GM19351 (cell line): ENCODE results near the gene RPL19.

ENCODE experiments used
- ATAC-seq: cut with Tn5 transposase; IDR thresholded peaks from one replicate; pipeline ENCODE4 v1.9.1; 2021; ENCODE audit warnings: mild to moderate bottlenecking, moderate library complexity; ENCODE audit not compliant: unreplicated experiment

Gene RPL19

DNA sequence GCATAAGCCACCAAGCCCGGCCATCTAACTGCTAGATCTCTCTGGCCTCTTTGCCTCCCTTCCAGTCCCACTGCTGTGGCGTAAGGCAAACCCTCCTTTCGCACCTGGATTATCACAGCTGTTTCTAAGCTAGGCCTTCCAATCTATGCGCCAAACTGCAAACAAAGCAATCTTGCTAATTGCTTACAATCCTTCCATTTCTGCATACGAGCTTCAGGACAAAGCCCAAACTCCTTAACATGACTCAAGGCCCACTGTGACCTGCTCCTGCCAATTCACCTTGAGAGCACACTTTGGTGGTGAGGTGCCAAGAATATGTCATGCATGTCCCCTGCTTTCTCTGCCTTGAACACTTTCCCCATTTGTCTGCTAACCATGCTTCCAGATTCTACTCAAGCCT, 28.1 kb upstream of the RPL19 start:
- no peak for ATAC-seq

DNA sequence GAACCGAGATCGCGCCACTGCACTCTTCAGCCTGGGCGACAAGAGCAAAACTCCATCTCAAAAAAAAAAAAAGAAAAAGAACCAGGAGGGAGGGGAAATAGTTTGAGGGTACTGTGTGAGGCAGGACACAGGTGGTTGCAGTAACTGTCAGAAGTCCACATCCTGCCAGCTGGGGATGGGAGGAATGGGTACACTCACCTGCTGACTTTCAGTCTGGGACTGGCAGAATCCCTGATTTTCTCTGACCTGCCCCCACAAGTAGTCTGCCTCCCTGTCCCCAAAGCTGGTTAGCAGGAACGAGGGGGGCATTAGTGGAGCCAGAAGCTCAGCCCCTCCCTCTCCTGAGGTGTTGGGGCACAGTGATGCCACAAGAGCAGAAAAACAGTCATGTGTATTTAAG, 27.0 kb upstream of the RPL19 start:
- no peak for ATAC-seq

DNA sequence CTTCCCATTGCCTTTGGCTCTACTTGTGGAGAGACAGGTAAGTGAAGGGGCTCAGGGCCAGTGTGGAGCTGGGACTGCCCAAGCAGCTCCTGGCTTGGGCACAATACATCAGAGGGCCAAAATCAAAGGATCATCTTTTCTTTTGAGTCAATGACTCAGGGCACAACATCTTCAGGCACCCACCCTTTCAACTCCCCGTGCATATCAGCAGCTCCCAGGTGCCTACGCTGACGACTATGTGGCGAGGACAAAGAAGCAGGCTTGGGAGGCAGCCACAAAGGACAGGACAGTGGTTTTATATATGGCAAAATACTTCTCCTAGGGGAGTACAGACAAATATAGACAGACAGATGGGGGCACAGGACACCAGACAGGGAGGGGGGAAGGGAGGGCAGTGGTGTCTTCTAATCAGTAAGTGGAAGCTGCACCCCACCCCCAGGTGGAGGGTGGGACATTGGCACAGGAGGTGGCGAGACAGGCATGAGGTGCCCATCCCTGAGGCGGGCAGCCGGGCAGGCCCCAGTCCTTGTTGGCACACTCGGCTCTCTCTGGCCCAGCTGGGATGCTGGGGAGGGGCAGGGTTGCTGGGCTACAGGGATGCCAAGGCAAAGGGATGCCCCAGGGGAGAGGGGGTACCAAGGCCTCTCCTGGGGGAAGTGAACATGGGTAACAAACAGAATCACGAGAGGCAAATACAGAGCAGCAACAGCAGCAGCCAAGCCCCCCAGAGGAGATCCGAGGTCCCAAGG, 26.4 kb upstream of the RPL19 start:
- no peak for ATAC-seq

DNA sequence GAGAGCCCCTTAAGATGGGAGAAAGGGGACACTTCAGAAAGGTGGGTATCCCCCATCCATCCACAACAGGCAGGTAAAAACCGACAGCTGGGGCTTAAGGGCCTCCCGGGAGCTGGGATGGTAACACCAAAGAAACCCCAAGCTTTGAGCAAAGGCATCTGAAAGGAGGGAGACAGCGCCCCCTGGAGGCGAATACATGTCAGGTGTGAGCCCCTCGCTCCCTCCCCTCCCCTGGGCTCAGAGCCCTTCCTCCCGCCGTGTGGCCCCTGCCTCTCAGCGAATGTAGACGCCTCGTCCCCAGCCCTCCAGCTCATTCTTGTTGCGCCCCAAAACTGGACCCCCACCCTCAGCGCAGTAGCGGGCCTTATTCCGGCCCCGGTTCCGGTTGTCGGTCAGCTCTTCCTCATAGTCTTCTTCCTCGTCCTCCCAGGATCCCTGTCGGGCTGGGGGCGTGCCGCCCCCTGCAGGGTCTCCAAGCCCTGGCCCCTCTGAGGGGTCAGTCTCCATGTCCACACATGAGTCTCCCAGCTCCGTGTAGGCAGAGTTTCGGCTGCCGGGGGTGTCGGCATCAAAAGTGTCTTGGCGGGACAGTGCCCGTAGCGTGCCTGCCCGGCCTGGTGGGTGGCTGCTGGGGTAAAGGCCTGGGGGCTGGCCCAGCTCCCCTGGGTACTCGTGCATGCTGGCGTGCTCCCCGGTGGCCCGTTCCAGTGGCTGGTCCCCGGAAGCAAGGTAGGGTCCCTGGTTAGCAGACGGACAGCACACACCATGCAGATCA, 25.0 kb upstream of the RPL19 start:
- no peak for ATAC-seq

DNA sequence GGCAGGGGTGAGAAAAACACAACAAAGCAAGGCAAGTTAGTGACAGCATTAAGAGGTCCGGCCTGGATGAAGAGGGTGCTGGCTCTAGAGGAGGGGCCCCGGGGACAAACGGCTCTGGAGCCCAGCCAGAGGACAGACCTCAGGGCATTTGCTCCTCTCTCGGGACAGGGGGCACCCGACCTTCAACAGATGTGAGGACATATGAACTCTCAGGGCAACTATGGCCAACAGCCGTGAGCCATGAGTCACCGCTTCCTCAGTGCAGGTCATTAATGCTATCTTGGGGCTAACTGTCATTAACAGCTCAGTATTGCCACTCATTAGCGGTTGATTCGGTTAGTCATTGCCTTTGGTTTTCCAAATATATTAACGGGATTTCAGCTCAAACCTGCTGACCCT, 24.4 kb upstream of the RPL19 start:
- no peak for ATAC-seq

DNA sequence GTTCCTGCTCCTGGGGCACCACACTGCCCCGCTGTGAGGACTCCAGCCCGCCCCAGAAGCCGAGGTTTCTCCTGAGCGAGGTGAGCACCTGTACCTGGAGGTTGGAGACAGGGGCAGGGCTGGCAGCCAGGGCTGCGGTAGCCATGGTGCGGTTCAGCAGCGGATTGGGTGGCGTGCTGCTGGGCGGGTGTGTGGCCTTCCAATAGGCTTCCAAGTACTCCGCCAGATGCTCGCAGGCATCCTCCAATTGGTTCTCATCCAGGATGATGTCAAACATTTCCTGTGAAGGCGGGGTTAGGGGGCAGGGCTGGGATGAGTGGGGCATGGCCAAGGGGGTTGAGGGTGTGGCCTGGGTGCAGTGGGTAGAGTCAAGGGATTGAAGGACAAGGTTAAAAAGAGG, 22.8 kb upstream of the RPL19 start:
- ATAC-seq = no peak

DNA sequence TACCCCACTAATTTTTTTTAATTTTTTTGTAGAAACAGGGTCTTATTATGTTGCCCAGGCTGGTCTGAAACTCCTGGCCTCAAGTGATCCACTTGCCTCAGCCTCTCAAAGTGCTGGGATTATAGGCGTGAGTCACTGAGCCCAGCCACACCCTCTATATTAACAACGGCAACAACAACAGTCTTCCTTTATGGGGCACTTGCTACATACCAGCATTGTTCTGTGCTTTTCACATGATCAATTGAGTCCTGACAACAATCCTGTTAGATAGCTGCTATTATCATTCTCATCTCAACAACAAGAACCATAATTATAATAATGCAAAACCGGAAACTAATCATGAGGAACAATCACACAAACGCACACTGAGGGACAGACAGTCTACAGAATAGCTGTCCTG, 21.5 kb upstream of the RPL19 start:
- no peak for ATAC-seq

DNA sequence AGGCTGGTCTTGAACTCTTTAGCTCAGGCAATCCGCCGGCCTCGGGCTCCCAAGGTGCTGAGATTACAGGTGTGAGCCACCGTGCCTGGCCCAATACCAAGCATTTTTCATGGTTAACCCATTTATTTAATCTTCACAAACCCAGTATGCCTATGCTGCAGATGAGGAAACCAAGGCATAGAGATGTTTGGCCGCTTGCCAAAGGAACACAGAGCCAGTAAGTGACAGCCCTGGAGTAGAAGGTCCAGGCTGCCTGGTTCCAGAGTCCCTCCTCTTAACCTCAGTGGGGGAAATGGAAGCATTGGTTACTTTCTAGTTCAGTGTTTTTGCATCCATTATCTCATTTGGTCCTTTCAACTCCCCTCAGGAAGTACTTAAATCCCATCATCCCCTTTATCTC, 18.8 kb upstream of the RPL19 start:
- ATAC-seq = no peak

DNA sequence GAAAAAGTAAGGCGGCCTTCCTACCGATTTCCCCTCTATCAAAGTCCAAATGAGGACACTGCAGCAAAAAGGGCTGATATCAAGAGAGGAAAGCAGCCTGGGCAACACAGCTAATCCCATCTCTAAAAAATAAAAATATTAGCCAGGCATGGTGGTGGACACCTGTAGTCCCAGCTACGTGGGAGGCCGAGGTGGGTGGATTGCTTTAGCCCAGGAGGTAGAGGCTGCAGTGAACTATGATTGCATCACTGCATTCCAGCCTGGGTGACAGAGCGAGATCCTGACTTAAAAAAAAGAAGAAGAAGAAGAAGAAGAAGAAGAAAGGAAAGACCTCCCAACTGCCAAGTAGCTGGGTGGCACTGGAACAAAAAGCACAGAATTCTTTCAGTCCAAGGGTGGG, 17.0 kb upstream of the RPL19 start:
- no peak for ATAC-seq

DNA sequence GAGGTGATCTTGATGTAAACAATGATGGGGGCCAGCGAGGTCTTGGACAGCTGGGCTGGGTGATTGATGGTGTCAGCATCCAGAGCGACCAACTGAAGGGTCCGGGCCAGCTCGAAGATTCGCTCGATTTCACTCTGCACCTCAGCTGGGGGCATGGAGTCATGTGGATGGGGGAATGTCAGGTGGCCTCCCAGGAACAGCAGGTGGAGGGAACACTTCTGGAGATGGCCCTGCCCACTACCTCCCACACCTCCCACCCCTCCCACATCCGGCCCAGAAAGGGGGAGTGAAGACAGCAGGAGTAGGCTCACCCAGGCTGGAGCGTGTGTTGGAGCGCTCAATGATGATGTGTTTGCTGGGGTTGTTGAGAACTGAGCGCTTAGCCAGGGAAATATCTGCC, 16.4 kb upstream of the RPL19 start:
- no peak for ATAC-seq

DNA sequence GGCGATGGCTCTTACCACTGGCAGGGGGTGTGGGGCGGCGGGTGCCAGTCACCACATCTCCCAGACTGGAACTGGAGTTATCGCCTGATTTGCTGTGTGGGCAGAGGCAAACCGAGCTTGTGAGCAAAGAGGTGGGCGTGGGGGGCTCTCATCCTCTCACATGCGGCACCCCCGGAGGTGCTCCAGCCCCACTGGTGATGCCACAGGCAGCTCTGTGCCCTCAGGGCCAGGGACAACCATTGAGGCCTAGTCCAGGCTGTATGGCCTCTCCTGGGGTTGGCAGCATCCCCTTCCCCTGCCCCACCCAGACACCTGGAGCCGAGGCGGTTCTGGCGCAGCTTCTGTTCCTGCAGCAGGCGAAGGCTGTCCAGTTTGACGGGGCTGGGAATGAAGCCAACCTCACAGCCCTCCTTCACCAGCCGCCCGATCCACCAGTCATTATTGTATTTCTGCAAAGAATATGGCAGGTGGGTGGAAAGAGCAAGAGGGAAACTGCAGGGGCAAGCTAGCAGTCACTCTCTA, 13.5 kb upstream of the RPL19 start:
- ATAC-seq = no peak

DNA sequence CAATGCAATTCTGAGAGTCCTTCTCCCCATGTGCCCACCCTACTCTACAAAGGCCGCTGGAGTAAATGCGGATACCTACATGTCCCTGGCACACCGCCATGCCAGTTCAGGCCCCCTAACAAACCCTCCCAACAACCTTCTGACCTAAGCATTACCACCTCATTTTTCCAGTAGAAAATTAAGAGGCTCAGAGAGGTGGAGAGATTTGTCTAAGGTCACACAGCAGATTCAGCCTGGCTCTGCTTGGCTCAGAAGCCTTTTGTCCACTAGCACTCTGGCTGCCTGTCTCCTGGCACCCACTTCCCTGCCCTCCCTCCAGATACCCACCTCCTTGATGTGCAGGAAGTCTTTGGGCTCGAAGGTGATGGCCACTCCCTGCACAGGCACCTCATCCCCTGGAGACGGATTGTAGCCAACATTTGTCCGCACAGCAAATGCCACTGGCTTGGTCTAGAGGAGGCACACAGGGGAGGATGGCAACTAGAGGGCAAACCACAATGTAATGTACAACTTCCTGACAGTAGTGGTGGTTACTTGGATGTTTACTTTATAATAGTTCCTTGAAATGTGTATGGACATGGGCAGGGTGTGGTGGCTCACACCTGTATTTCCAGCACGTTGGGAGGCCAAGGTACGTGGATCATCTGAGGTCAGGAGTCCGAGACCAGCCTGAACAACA, 12.8 kb upstream of the RPL19 start:
- ATAC-seq = no peak

DNA sequence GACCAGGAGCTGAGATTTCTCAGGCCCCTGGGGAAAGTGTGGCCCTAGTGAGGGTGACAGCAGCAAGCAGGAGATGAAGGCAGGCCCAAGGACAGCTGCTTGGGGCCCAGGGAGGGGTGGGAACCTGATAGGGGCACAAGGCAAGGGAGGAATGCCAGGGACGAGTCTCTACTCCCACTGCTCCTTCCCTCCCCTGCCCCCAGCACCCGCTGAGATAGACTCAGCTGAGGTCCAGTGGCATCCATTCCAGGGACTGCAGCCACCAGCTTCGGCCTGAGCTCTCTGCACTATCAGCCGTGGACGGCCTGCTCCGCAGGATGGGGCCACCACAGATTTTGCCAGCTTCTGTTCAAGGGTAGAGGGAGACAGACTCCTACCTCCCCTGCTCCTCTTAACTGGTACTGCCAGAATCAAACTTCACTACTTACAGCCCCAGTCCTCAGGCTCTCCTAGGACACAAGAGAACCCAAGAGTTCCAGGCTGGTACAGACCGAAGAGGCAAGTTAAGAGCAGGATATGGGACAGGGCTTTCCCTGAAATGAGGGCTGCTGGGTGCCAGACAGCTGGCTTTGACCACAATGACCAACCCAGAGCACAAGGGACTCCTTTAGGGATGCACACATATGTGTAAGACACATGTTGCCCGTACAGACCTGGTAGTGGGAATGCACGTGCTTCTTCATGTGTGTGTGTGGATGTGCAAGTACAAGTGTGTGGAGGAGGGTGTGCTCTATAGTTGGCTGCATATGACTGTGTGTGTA, 8.2 kb upstream of the RPL19 start:
- no peak for ATAC-seq

DNA sequence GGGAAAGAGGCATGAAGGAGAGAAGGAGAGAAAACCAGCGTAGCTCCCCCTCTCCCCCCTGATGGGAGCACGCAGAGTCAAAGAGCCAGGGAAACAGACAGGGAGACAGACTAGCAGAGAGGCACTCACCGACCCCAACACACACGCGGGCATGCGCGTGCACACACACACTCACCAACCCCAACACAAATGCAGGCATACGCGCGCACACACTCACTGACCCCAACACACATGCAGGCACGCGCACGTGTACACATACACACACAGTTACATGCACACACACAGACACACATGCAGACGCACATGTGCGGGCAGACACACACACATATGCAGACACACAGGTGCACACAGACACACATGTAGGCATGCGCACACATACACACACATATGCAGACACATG, 7.2 kb upstream of the RPL19 start:
- ATAC-seq = no peak

DNA sequence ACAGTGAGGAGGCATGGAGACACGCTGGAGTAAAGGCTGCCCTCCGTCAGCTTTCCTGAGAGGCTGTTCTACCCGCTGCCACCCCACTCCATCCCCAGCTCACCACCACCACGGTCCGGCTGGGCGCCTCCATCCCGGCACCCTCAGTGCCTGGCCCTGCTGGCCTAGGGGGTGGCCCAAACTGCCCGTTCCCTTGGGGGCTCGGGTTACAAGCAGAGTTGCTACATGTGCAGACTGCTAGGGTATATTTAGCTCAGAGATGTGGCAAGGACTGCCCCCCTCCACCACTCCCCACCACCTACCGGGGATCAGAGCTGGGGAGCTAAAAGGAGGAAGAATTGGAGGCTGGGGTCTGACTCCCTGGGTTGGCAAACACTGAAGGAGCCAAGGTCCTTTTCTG, 6.7 kb upstream of the RPL19 start:
- ATAC-seq = no peak

DNA sequence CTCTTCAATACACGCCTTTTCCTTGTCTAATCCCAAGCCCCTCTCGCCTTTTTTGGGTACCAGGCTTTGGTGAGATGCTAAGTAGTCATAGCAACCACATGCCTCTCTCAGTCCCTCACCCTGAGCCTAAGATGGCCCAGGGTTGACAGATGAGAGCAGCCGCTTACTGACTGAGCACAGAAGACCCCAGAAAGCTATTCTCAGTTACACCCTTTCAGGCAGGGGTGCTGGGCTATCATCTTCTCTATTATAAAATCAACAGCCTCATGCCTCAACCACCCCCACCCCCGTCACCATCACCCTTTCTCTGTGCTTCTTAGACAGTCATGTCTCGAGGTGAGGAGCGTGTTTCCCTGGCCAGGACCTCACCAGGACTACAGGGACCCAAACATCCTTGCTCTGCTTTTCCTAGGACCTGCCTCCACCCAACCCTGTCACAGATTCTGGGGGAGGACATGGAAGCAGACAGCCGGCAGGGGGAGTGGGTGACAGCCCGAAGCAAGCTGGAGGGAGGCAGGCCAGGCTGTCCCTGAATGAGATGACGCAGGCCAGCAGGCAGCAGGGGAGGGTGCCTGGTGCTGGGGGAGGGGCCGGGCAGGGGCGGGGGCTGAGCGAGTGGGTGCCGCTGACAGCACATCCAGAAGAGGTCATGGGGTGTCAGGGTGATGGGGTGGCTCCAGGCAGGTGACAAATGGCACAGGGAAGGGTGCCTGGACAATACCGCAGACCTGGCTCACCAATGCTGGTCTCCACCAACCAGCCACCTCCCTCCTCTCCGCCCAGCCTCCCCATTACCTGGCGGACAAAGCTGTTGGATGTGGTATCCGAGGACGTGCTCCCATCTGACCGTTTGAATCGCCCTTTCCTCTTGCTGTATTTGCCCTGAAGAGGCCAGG, 5.7 kb upstream of the RPL19 start:
- ATAC-seq = no peak

DNA sequence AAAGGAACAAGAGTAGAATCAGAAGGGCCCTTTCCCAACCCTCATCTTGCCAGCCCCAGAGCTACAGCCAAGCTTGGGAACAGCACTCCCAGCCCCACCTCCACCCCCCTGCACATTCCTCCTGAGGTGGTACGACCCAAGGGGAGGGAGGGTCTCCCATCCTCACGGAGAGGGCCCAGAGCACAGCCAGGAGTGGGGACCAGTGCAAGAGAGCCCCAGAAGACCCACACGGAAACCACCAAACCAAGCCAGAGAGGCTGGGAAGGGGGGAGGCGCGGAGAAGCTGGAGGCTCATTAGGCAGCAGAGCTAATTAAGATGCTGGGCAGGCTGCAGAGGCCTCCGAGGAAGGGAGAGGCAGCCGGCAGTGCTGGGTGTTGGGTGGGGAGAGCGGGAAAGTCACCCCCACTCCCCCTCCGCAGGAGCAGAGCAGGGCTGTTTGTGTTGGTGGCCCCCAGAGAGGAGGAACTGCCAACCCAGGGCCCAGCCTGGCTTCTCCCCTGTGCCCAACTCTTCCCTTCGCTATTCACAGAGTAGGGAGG, 5.0 kb upstream of the RPL19 start:
- no peak for ATAC-seq

DNA sequence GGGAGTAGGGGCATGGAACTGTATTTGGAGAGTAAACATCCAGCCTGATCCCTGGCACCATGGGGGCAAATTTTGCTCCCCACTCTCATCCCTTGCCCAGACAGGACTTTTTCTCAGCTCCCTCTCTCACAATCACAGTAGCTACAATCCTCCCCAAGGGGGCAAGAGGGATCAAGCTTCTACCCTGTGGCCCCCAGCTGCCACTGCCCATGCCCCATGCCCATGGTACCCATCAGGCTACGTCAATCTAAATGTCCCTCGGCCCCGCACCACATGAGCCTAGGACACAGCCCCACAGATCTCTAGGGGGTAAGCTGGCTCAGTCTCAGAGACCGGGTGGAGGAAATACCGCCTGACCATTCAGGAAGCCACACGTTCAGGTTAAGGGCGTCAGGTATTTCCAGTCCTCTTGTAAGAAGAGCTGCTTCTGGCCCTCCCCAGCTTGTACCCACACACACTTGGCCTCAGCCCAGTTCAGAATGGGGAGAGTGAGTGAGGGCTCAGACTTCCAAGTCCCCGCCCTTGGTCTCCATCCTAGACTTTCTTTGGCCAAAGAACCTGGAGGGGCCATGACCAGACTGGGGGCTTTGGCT, 4.4 kb upstream of the RPL19 start:
- ATAC-seq = no peak

DNA sequence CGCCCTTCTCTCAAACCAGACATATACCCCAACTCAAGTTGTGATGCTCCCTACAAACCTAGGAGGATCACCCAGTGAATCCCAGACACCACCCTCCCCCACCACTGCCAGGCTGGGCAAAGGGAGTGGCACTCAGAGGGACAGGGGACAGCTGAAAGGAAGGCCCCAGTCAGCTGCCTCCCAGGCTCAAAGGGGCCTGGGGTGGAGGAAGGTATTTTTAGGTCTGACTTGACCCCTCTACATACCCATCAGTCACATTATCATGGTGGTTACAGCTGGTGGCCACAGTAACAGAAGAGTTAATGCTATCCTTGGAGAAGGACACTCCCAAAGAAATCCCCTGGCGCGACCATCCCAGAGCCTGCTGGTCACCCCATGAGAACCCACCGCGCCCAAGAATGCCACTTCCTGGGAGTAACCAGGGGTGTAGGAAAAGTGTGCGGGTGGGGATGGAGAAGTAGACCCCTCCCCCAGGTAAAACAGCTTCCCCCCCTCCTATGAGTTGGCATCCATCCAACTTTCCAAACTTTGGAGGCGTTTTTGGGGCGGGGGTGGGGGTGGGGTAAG, 3.8 kb upstream of the RPL19 start:
- ATAC-seq = no peak
